Activated T-cell treated with anti-CD3 and anti-CD28 coated beads for 48 hours (primary cell): ENCODE results near the gene AGAP1.

Source experiments
- DNase-seq: peaks from one replicate; pipeline ENCODE4 v3.0.0-alpha.2; 2020; ENCODE audit warnings: low read depth

Gene AGAP1

DNA sequence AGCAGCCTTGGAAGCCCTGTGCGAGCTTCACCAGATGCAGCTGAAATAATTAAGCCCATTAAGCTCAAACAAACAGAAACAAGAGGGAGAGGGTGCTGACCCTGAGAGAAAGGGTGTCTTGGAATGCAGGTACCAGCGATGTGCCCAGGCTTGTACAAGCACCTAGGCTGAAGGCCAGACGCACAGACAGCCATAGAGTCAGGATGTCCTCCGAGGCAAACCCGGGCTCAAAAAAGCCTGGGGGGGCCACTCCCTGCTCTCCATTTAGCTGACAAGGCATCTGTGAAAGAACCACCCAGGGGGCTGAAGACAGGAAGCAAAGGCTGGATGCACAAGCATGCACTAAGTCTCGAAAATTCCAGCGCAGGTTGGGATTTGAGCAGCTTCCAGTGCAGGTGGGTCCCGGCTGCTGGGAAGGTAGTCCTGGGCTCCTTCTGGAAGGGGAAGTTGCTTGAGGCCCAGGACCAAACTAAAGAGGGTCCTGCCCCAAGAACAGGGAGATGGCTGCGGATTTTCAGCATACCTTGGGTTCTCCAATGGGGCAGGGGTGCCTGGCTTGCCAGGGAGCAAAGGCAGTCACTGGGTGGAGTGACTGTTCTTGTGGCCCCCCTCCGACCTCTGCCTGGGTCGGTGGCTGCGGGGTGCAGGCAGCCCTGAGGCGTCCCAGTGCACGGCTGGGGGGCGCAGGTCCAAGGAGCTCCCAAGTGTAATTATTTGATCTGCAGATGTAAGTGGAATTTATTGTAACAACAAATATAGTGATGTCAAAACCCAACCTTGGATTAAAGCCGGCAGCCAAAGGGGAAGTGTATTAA is 668.4 kb downstream of the AGAP1 start:
- no peak for DNase-seq

DNA sequence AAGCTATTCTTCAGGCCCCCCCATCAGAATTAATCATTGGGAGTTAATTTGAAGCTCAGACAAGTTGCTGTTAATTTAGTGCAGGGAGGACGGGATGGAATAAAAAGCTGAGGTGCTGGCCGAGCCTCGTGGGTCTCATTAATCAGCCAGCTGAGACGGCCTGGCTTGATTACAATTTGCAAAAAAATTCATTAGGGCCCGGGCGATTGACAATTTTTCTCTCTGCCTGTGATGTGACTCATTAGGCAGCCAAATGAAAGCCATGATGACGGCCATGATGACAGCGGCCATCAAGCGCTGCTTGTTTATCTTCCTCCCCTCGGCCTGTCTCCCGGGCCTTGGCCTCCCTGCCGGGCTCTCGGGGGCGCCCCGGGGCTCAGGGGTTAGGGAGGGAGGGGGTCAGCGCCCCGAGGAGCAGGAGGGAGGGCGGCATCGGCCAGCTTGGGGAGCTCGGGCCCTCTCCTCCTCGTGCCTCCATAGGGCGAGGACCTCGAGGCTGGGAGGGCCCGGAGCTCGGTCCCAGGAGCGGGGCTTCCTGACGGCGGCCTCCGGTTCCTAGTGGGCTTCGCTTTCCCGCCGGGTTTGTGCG is 669.1 kb downstream of the AGAP1 start:
- no peak for DNase-seq

DNA sequence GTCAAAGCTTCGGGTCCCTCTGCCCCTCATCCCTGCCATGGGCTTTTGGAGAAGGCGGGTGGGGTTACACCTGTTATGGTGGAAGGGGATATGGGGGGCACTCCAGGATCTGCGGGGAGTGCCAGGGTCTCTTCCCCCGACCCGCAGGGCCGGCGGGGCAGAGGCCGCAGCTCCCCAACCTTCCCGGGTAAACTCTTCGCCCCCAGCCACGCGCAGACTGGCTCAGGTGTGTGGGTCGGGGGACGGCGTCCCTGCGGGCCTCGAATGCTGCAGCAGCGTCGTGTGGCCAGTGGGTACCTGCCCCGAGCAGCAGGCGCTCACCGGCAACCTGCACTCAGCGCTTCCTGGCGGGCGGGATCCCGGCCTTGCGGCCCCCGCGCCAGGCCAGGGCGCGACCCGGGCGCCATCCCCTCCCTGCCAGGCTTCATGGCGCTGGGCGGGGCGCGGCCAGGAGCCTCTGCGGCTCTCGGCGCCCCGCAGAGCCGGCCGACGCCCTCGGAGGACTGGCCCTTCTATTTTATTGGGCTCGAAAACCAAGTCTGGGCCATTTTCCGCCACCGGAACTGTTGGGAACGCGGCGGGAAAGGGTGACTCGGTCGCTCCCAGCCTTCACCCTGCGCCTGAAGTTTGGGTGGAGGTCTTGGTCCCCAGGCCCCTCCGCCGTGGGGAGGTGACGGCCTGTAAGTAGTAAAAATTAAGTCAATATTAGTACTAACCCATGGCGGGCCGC is 669.8 kb downstream of the AGAP1 start:
- DNase-seq, result no peak

DNA sequence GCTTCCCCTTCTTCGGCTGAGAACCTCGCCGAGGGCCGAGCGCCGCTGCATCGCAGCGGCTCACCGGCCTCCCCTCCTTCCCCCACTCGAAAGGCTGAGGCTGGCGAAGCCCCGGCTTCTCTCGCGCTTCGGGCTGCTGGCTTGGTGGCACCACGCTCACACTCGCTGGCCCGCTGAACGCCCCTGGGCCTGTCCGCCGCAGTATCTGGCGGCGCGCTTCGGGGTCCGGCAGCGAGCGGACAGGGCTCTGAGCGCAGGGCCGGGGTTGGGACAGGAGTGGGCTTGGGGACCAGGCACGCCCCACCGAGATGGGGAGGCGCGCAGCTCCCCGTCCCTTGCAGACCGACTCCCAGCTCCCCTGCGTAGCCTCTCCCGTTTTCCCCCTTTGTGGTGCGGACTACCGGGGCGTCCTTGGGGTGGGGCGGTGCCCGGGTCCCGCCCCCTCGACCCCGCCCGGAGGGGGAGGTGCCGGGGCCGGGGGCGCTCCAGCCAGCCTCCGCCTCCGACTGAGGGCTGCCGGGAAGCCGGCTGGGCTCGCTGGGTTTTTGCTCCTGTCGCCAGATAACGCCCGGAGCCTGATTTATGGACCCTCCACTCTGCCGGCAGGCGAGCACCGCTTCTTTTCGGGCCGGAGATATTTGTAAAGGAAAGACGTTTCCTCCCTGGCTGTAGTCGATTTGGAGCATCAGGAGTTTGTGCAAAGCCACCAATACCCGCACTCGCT is 670.5 kb downstream of the AGAP1 start:
- no peak for DNase-seq

DNA sequence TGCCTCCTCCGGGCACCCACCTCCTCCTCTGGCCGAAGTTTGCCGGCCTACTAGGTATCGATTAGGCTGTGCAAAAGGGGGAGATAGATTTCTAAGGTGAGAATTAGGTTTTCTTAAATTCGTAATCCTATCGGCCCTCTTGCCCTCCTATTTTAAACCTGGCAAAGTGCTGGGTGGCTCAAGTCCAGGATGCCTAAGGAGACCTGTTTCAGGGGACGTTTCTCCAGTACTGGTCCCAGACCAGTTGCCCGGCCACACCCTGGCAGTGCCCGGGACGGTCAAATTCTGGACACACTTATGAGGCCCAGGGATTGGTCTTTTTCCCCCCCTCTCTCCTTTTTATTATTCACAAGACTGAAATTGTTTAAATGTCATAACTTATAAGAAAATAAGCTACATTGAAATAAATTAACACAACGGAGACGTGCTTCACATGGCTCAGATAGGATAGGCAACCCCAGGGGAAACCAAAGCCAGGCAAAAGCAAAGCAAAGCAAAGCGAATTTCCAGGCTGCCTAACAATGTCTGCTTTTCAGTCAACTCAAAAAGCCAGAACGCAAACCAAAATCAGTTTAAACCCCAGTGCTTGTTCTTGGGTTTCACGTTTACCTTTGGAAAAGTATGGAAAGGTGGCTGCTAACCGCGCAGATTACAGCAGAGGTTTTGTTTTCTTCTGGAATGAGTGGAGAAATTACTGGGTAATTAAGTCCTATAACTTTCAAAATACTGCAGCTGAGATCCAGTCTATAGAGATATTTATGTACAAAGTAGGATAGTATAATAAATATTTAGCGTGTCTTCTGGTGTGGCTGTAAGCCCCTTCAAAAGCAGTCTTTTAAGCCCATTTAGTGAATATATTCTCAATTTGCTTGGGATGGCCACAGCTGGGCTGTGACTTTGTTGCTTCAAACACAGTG is 671.3 kb downstream of the AGAP1 start:
- no peak for DNase-seq

- DNase-seq, result no peak
These were observed 672.3 kb downstream of the AGAP1 start for GRCh38 chr2:236165842-236166795.

GRCh38 chr2:236166796-236167296 is 673.0 kb downstream of the AGAP1 start:
- no peak for DNase-seq

- no peak for DNase-seq
These were observed 673.7 kb downstream of the AGAP1 start for GRCh38 chr2:236167297-236168109.

- DNase-seq, result no peak
These were observed 674.6 kb downstream of the AGAP1 start, which contains the start of gene GBX2 for GRCh38 chr2:236168110-236169080. GBX2 (minus strand) TSS chr2:236168386; CDS start chr2:236167971, 415 bp downstream.

- DNase-seq, result no peak
These were observed 675.4 kb downstream of the AGAP1 start for GRCh38 chr2:236169151-236169721.

DNA sequence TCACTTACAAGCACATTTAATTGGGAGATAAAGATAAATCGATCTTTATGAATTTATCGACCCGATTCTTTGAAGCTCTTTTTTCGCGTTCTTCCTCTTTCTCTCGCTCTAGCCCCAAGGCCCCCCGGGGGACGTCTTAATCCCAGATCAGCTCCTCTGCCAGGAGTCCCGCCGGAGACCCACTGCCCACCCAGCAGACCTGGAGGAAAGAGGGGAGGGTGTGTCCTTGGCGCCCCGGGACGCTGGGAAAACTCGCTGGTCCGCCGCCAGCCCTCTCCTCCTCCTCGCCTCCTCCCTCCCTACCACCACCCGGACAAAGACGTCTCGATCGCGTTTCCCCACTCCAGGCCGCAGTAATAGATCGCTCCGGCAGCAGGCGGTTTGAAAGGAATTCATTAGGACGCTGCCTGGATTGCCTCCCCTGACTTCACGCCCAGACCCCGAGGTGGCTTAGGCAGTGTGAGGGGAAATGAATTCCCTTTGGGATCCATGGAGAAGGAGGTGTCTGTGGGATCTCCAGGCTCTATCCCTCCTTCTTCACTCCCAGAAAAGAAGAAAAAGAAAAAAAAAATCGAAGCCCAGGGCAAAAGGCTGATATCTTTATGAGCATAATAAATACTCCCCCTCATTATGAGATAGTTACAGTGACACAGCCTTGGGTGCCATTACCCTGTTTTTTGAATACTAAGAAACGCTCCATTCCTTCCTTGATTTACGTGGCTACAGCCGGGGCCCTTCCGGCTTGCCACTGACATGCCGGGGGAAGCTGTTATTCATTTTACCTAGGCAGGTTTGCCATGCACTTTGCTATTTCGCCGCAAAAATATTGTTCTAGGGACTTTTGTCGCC is 676.1 kb downstream of the AGAP1 start:
- no peak for DNase-seq

GRCh38 chr2:236170590-236171165 is 676.8 kb downstream of the AGAP1 start:
- DNase-seq, result no peak

- no peak for DNase-seq
These were observed 677.4 kb downstream of the AGAP1 start for GRCh38 chr2:236171181-236171679.

- DNase-seq, result no peak
These were observed 677.9 kb downstream of the AGAP1 start for GRCh38 chr2:236171680-236172254.

DNA sequence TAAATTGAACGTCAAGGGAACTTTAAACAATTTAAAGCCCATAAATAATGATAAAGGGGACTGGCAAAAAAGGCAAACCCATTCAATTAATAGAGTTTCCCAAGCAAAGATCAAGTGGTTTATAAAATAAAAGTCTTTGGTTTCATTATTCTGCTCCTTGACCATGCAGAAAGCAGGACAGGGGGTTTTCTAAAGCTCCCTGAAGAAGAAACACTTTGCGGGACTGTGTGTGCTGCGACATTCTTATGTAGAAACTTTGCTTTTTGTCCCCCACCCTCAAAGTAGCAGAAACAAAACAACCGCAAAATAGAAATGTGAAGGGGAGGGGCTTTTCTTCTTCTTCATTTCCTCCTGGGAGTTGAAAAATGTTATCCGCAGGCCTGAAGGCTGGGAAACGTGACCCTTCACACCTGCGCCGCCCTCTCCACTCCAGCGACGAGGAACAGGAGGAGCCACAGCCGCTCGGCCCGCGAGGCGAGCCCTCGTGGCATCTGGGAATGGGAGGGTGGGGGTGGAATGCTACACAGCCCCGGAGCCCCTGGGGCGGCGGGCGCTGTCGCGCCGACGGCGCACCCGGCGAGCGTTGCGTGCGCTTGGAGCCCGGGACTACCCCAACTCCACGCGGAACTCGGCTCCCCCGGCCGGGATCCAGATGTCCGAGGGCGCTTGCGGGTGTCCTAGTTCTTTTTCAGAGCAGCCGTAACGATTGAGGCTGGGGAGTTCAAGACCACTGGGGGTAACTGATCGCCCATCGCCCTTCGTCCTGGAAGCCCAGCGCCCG is 678.6 kb downstream of the AGAP1 start:
- DNase-seq, result no peak
